H9 (cell line): Measurements from ENCODE around the gene KLHL3. TPM values are rescaled to one million over a fixed set of nuclear protein-coding genes. Genes with fewer than 3 reads are reported as not detected.

ENCODE experiments used
- DNase-seq: peaks from one replicate; pipeline ENCODE4 v3.0.0-alpha.2; 2017
- H2AFZ ChIP-seq: one replicate; pipeline ENCODE4 v1.6.1; 2013; ENCODE audit warnings: mild to moderate bottlenecking, low read length, control low read depth, moderate library complexity
- H2AK5ac ChIP-seq: 2 replicates; pipeline ENCODE4 v1.6.1; 2013; ENCODE audit warnings: low read length, control low read depth, mixed read lengths; ENCODE audit not compliant: insufficient read length
- H2BK120ac ChIP-seq: one replicate; pipeline ENCODE4 v1.6.1; 2013; ENCODE audit warnings: low read depth, mild to moderate bottlenecking, low read length, control low read depth, inconsistent platforms; ENCODE audit not compliant: poor library complexity, severe bottlenecking
- H2BK12ac ChIP-seq: 2 replicates; pipeline ENCODE4 v1.6.1; 2013; ENCODE audit warnings: low read length, control low read depth, mixed read lengths, low read depth; ENCODE audit not compliant: insufficient read length
- H2BK15ac ChIP-seq: 2 replicates; pipeline ENCODE4 v1.6.1; 2013; ENCODE audit warnings: low read depth, low read length, control low read depth
- H2BK20ac ChIP-seq: one replicate; pipeline ENCODE4 v1.6.1; 2013; ENCODE audit warnings: low read depth, mild to moderate bottlenecking, low read length, control low read depth, inconsistent platforms; ENCODE audit not compliant: poor library complexity, severe bottlenecking
- H2BK5ac ChIP-seq: 2 replicates; pipeline ENCODE4 v1.6.1; 2013; ENCODE audit warnings: low read length, control low read depth, mixed read lengths; ENCODE audit not compliant: insufficient read length
- H3K14ac ChIP-seq: 2 replicates; pipeline ENCODE4 v1.6.1; 2013; ENCODE audit warnings: low read length, control low read depth; ENCODE audit not compliant: insufficient read depth
- H3K18ac ChIP-seq: 2 replicates; pipeline ENCODE4 v1.6.1; 2013; ENCODE audit warnings: low read depth, mild to moderate bottlenecking, mixed read lengths, low read length, control low read depth; ENCODE audit not compliant: insufficient read length
- H3K23ac ChIP-seq: 2 replicates; pipeline ENCODE4 v1.6.1; 2013; ENCODE audit warnings: low read length, control low read depth, mixed read lengths, low read depth; ENCODE audit not compliant: insufficient read length
- H3K23me2 ChIP-seq: 2 replicates; pipeline ENCODE4 v1.6.1; 2013; ENCODE audit warnings: low read depth, mild to moderate bottlenecking, mixed read lengths, low read length, control low read depth; ENCODE audit not compliant: insufficient read length, poor library complexity, severe bottlenecking
- H3K27ac ChIP-seq: 2 replicates; pipeline ENCODE4 v1.5.1; 2013; ENCODE audit warnings: low read length, control low read depth, mixed read lengths, low read depth; ENCODE audit not compliant: insufficient read length
- H3K27me3 ChIP-seq: 2 replicates; pipeline ENCODE4 v1.6.1; 2013; ENCODE audit warnings: low read length, control low read depth, inconsistent platforms; ENCODE audit not compliant: insufficient read depth
- H3K4ac ChIP-seq: 2 replicates; pipeline ENCODE4 v1.6.1; 2013; ENCODE audit warnings: low read depth, mild to moderate bottlenecking, control low read depth, inconsistent platforms, low read length, moderate library complexity
- H3K4me1 ChIP-seq: 2 replicates; pipeline ENCODE4 v1.6.1; 2013; ENCODE audit warnings: low read length, control low read depth, inconsistent platforms; ENCODE audit not compliant: insufficient read depth
- H3K4me2 ChIP-seq: 2 replicates; pipeline ENCODE4 v1.6.1; 2013; ENCODE audit warnings: low read length, control low read depth, mixed read lengths; ENCODE audit not compliant: insufficient read length, insufficient read depth
- H3K56ac ChIP-seq: 2 replicates; pipeline ENCODE4 v1.6.1; 2013; ENCODE audit warnings: low read depth, mild to moderate bottlenecking, mixed read lengths, low read length, control low read depth; ENCODE audit not compliant: insufficient read length
- H3K79me1 ChIP-seq: 2 replicates; pipeline ENCODE4 v1.6.1; 2013; ENCODE audit warnings: low read depth, mild to moderate bottlenecking, moderate library complexity, low read length, control low read depth, inconsistent platforms; ENCODE audit not compliant: insufficient read depth, poor library complexity, severe bottlenecking
- H3K79me2 ChIP-seq: 2 replicates; pipeline ENCODE4 v1.6.1; 2013; ENCODE audit warnings: low read length, control low read depth, inconsistent platforms; ENCODE audit not compliant: insufficient read depth
- H3K9ac ChIP-seq: 2 replicates; pipeline ENCODE4 v1.6.1; 2013; ENCODE audit warnings: low read length, control low read depth, mixed read lengths; ENCODE audit not compliant: insufficient read length; ENCODE audit errors: extremely low read depth
- H3K9me3 ChIP-seq: one replicate; pipeline ENCODE4 v1.6.1; 2013; ENCODE audit warnings: low read depth, low read length, inconsistent platforms; ENCODE audit not compliant: control insufficient read depth
- H3T11ph ChIP-seq: one replicate; pipeline ENCODE4 v1.6.1; 2013; ENCODE audit warnings: mild to moderate bottlenecking, low read length, control low read depth, inconsistent platforms
- H4K20me1 ChIP-seq: one replicate; pipeline ENCODE4 v1.6.1; 2013; ENCODE audit not compliant: control insufficient read depth, insufficient read length, insufficient read depth
- H4K5ac ChIP-seq: 2 replicates; pipeline ENCODE4 v1.6.1; 2013; ENCODE audit warnings: low read depth, mild to moderate bottlenecking, mixed read lengths, low read length, control low read depth; ENCODE audit not compliant: insufficient read length
- H4K8ac ChIP-seq: replicated peaks from 2 replicates; pipeline ENCODE4 v1.6.1; 2013; ENCODE audit warnings: low read length, control low read depth, mixed read lengths, low read depth; ENCODE audit not compliant: insufficient read length
- H4K91ac ChIP-seq: 2 replicates; pipeline ENCODE4 v1.6.1; 2013; ENCODE audit warnings: low read depth, mild to moderate bottlenecking, moderate library complexity, mixed read lengths, low read length, control low read depth; ENCODE audit not compliant: insufficient read length
- H3K27ac Mint-ChIP-seq, 3 experiments: 2 replicates in 2 of 3; 3 replicates in 1 of 3; pipeline ENCODE4 v1.8.0; 2020 to 2021; ENCODE audit warnings: mixed read lengths in 3 of 3, mild to moderate bottlenecking in 1 of 3, moderate library complexity in 1 of 3
- H3K27me3 Mint-ChIP-seq: 2 replicates; pipeline ENCODE4 v1.8.0; 2021; ENCODE audit warnings: low read depth, mild to moderate bottlenecking, moderate library complexity, mixed read lengths
- H3K36me3 Mint-ChIP-seq, 3 experiments: 2 replicates in 2 of 3; 3 replicates in 1 of 3; pipeline ENCODE4 v1.8.0; 2020 to 2021; ENCODE audit warnings: low read depth in 3 of 3, mixed read lengths in 3 of 3; ENCODE audit not compliant: insufficient read depth in 1 of 3
- H3K4me1 Mint-ChIP-seq, 2 experiments: 2 replicates each; pipeline ENCODE4 v1.8.0; 2020; ENCODE audit warnings: mixed read lengths in 2 of 2
- H3K4me3 Mint-ChIP-seq, 2 experiments: 2 replicates in 1 of 2; 3 replicates in 1 of 2; pipeline ENCODE4 v1.8.0; 2020 to 2021; ENCODE audit warnings: mild to moderate bottlenecking in 2 of 2, mixed read lengths in 2 of 2, moderate library complexity in 1 of 2
- H3K9me3 Mint-ChIP-seq, 2 experiments: 2 replicates in 1 of 2; 3 replicates in 1 of 2; pipeline ENCODE4 v1.8.0; 2020; ENCODE audit warnings: mild to moderate bottlenecking in 2 of 2, mixed read lengths in 2 of 2, moderate library complexity in 1 of 2
- WGBS: extraction: QIAGEN DNeasy Blood & Tissue Kit; methylation state at CpG from one replicate; pipeline ENCODE4 v1.1.7; 2013; ENCODE audit warnings: missing lambda C conversion rate, low lambda C conversion rate, mixed read lengths; ENCODE audit not compliant: insufficient read length; ENCODE audit errors: extremely low coverage; 5-methylcytosine and 5-hydroxymethylcytosine counted together
- total RNA-seq: library from RNA; stranded (reverse); gene quantifications from 2 replicates; pipeline ENCODE4 v1.2.1, GENCODE V29; 2021
- TF ChIP-seq, protein P1 (sequence below): fragments of 200-600 bp; sonication (generic); conservative IDR thresholded peaks from 3 replicates; pipeline ENCODE4 v1.8.0; 2021; ENCODE audit warnings: antibody characterized with exemption, mild to moderate bottlenecking

Gene KLHL3
- total RNA-seq, 1 experiment from 2014 or later: 12.8 TPM

DNA sequence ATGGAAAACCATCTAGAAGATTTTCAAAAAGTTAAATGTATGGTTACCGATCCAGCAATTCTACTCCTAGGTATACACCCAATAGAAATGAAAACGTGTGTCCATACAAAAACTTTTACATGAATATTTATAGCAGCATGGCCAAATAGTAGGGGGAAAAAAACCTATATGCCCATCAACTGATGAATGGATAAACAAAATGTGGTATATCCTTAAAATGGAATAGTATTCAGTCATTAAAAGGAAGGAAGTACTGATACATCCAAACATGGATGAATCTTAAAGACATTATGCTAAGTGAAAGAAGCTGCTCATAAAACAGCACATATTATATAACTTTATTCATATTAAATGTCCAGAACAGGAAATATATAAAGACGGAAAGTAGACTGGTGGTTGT, 143.6 kb downstream of the KLHL3 start:
- no peak overlapping the region for H3K27ac ChIP-seq
- peaks cover 24% of the 10 kb centered on the region for H3K27me3 Mint-ChIP-seq
- H3K14ac ChIP-seq: no peak overlapping the region
- no peak overlapping the region for H3K23ac ChIP-seq
- H4K8ac ChIP-seq: no peak overlapping the region
- no peak overlapping the region for H3K4me2 ChIP-seq
- peaks cover 3 to 5% of the 10 kb centered on the region in 2 experiments; a peak in 4 of 5 replicates for H3K9me3 Mint-ChIP-seq
- WGBS: 100% methylated on average over 1 of the region's 3 CpGs
- no peak overlapping the region for H4K91ac ChIP-seq
- no peaks in the 10 kb centered on the region for H3K79me2 ChIP-seq
- H3K79me1 ChIP-seq: no peaks in the 10 kb centered on the region
- H3K4me3 Mint-ChIP-seq: no peak overlapping the region
- H2BK12ac ChIP-seq: no peak overlapping the region
- H3K4ac ChIP-seq: no peak overlapping the region
- H2AK5ac ChIP-seq: no peak overlapping the region
- H3K9ac ChIP-seq: no peak overlapping the region
- H3K23me2 ChIP-seq: no peaks in the 10 kb centered on the region
- no peaks in the 10 kb centered on the region for H3K4me1 Mint-ChIP-seq
- H3K27ac Mint-ChIP-seq: no peak overlapping the region
- H3K27me3 ChIP-seq: no peaks in the 10 kb centered on the region
- no peak for DNase-seq
- no peak overlapping the region for H4K5ac ChIP-seq
- TF ChIP-seq, protein P1, sequence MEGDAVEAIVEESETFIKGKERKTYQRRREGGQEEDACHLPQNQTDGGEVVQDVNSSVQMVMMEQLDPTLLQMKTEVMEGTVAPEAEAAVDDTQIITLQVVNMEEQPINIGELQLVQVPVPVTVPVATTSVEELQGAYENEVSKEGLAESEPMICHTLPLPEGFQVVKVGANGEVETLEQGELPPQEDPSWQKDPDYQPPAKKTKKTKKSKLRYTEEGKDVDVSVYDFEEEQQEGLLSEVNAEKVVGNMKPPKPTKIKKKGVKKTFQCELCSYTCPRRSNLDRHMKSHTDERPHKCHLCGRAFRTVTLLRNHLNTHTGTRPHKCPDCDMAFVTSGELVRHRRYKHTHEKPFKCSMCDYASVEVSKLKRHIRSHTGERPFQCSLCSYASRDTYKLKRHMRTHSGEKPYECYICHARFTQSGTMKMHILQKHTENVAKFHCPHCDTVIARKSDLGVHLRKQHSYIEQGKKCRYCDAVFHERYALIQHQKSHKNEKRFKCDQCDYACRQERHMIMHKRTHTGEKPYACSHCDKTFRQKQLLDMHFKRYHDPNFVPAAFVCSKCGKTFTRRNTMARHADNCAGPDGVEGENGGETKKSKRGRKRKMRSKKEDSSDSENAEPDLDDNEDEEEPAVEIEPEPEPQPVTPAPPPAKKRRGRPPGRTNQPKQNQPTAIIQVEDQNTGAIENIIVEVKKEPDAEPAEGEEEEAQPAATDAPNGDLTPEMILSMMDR: no peak
- no peak overlapping the region for H2BK20ac ChIP-seq
- H2BK15ac ChIP-seq: no peak overlapping the region
- no peak overlapping the region for H3K18ac ChIP-seq
- no peaks in the 10 kb centered on the region for H3K4me1 ChIP-seq
- H3K36me3 Mint-ChIP-seq: no peaks in the 10 kb centered on the region
- H3T11ph ChIP-seq: no peak overlapping the region
- H2BK5ac ChIP-seq: no peak overlapping the region
- H3K9me3 ChIP-seq: no peaks in the 10 kb centered on the region
- no peak overlapping the region for H2BK120ac ChIP-seq
- no peak overlapping the region for H3K56ac ChIP-seq
- no peaks in the 10 kb centered on the region for H4K20me1 ChIP-seq
- H2AFZ ChIP-seq: no peak overlapping the region
